Measurements from ENCODE around the gene BRSK2.
A peak's percentile ranks its signal among the peaks of the same experiment; 100 is the strongest.

Gene BRSK2

GRCh38 chr11:1375955-1376258 is 13.8 kb upstream of the BRSK2 start:
- no peak for DNase-seq (ENCODE audit: low read depth)

GRCh38 chr11:1377231-1377780 is 12.4 kb upstream of the BRSK2 start:
- DNase-seq (ENCODE audit: low read depth), result no peak

- DNase-seq (ENCODE audit: low read depth), result no peak
Observed at GRCh38 chr11:1381793-1382425, 7.8 kb upstream of the BRSK2 start.

- DNase-seq (ENCODE audit: low read depth), result no peak
Observed at GRCh38 chr11:1382429-1382828, 7.3 kb upstream of the BRSK2 start.

GRCh38 chr11:1382831-1383607 is 6.7 kb upstream of the BRSK2 start:
- DNase-seq (ENCODE audit: low read depth), result peak; percentile 77

- no peak for DNase-seq (ENCODE audit: low read depth)
Observed at GRCh38 chr11:1384199-1384970, 5.3 kb upstream of the BRSK2 start.

GRCh38 chr11:1387521-1387920 is 2.2 kb upstream of the BRSK2 start:
- DNase-seq (ENCODE audit: low read depth), result no peak

- DNase-seq (ENCODE audit: low read depth), result no peak
Observed at GRCh38 chr11:1387961-1388762, 1.6 kb upstream of the BRSK2 start.

- no peak for DNase-seq (ENCODE audit: low read depth)
Observed at GRCh38 chr11:1388763-1389102, 1.0 kb upstream of the BRSK2 start.

- DNase-seq (ENCODE audit: low read depth), result peak; percentile 94
Observed at GRCh38 chr11:1389103-1389931, 417 bp upstream of the BRSK2 start.

GRCh38 chr11:1390569-1391164 is 933 bp downstream of the BRSK2 start:
- no peak for DNase-seq (ENCODE audit: low read depth)

- DNase-seq (ENCODE audit: low read depth), result no peak
Observed at GRCh38 chr11:1391165-1392075, 1.7 kb downstream of the BRSK2 start.

GRCh38 chr11:1392111-1392510 is 2.4 kb downstream of the BRSK2 start:
- DNase-seq (ENCODE audit: low read depth), result no peak

GRCh38 chr11:1392561-1392960 is 2.8 kb downstream of the BRSK2 start:
- no peak for DNase-seq (ENCODE audit: low read depth)

- no peak for DNase-seq (ENCODE audit: low read depth)
Observed at GRCh38 chr11:1393038-1393710, 3.4 kb downstream of the BRSK2 start.

- no peak for DNase-seq (ENCODE audit: low read depth)
Observed at GRCh38 chr11:1394936-1395772, 5.4 kb downstream of the BRSK2 start.

GRCh38 chr11:1395773-1396374 is 6.1 kb downstream of the BRSK2 start:
- no peak for DNase-seq (ENCODE audit: low read depth)

GRCh38 chr11:1396375-1396841 is 6.7 kb downstream of the BRSK2 start:
- no peak for DNase-seq (ENCODE audit: low read depth)

Measured in stimulated activated CD8-positive, alpha-beta memory T cell treated with anti-CD3 and anti-CD28 coated beads, Interleukin-12 subunit alpha, Interleukin-12 subunit beta, amount 100 ng/mL, for 4 hours (primary cell).